ENCODE data around the gene SH3BP4. TPM values are rescaled to one million over a fixed set of nuclear protein-coding genes. Genes with fewer than 3 reads are reported as not detected.

Gene SH3BP4
- total and polyA plus RNA-seq, 2 of the 13 experiments (the other 11 are each of a cell fraction or from before 2014, with no cell fraction given) = 34.6 to 99.1 TPM

DNA sequence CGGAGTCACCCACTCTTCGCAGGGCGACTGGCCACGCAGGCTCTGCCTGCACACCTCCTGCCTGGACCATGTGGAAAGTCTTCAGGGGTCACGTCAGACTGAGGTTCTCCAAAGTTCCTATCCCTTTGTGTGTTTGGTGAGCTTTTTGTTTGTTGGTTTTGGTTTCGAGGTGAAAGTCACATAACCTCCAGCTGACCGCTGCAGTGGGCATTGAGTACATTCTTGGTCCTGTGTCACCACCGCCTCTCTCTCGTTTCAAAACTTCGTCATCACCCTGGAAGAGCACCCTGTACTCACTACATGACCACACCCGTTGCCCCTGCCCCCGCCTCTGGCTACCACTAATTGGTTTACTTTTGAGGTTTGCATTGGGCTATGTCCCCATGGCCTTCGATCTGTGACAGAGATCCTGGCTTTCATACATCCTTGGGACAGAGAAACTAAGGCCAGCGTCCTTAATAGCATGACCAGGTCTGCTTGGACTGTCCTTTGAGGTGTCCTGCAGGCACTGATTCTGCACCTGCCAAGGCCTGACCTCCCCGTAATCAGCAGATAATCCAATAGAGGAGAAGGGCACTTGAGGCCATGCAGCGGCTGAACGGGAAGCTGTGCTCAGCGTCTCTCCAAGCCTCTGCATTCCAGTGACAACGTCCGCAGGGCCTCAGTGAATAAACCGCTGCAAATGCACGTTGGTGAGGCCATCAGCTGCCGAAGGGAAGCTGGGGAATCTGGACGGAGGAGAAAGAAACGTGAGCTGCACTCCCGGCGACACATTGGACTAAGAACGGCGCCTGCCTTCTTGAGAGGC lies 46.8 kb downstream of the SH3BP4 start (continued):
- TF ChIP-seq KMT2B (CRISPR knock-in tag; IDR thresholded peaks at IDR 0.05) = no peak
- no peak for TF ChIP-seq E2F1 (CRISPR knock-in tag; IDR thresholded peaks at IDR 0.05)
- no peak for TF ChIP-seq MAFK (conservative IDR thresholded peaks at IDR 0.05 in 1 of 2, IDR thresholded peaks at IDR 0.05 in 1 of 2; ENCODE audit: low read length in 2 of 2)
- TF ChIP-seq SYNCRIP (IDR thresholded peaks at IDR 0.05; ENCODE audit: insufficient read depth, low read depth, low read length) = no peak
- no peak for TF ChIP-seq HOXD1 (CRISPR knock-in tag; IDR thresholded peaks at IDR 0.05)
- TF ChIP-seq, protein P1, sequence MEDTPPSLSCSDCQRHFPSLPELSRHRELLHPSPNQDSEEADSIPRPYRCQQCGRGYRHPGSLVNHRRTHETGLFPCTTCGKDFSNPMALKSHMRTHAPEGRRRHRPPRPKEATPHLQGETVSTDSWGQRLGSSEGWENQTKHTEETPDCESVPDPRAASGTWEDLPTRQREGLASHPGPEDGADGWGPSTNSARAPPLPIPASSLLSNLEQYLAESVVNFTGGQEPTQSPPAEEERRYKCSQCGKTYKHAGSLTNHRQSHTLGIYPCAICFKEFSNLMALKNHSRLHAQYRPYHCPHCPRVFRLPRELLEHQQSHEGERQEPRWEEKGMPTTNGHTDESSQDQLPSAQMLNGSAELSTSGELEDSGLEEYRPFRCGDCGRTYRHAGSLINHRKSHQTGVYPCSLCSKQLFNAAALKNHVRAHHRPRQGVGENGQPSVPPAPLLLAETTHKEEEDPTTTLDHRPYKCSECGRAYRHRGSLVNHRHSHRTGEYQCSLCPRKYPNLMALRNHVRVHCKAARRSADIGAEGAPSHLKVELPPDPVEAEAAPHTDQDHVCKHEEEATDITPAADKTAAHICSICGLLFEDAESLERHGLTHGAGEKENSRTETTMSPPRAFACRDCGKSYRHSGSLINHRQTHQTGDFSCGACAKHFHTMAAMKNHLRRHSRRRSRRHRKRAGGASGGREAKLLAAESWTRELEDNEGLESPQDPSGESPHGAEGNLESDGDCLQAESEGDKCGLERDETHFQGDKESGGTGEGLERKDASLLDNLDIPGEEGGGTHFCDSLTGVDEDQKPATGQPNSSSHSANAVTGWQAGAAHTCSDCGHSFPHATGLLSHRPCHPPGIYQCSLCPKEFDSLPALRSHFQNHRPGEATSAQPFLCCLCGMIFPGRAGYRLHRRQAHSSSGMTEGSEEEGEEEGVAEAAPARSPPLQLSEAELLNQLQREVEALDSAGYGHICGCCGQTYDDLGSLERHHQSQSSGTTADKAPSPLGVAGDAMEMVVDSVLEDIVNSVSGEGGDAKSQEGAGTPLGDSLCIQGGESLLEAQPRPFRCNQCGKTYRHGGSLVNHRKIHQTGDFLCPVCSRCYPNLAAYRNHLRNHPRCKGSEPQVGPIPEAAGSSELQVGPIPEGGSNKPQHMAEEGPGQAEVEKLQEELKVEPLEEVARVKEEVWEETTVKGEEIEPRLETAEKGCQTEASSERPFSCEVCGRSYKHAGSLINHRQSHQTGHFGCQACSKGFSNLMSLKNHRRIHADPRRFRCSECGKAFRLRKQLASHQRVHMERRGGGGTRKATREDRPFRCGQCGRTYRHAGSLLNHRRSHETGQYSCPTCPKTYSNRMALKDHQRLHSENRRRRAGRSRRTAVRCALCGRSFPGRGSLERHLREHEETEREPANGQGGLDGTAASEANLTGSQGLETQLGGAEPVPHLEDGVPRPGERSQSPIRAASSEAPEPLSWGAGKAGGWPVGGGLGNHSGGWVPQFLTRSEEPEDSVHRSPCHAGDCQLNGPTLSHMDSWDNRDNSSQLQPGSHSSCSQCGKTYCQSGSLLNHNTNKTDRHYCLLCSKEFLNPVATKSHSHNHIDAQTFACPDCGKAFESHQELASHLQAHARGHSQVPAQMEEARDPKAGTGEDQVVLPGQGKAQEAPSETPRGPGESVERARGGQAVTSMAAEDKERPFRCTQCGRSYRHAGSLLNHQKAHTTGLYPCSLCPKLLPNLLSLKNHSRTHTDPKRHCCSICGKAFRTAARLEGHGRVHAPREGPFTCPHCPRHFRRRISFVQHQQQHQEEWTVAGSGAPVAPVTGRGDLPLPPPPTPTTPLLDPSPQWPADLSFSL (CRISPR knock-in tag; IDR thresholded peaks at IDR 0.05) = no peak
- no peak for TF ChIP-seq KAT2B (IDR thresholded peaks at IDR 0.05; ENCODE audit: borderline replicate concordance, low read depth, low read length)
- no peak for TF ChIP-seq PHB2 (IDR thresholded peaks at IDR 0.05; ENCODE audit: partially characterized antibody)
- no peak for TF ChIP-seq ZNF780A (CRISPR knock-in tag; IDR thresholded peaks at IDR 0.05)
- TF ChIP-seq HOXA5 (CRISPR knock-in tag; IDR thresholded peaks at IDR 0.05) = no peak
- TF ChIP-seq NFE2L1 (CRISPR knock-in tag; IDR thresholded peaks at IDR 0.05; ENCODE audit: borderline replicate concordance) = no peak
- no peak for TF ChIP-seq CHD4 (IDR thresholded peaks at IDR 0.05; ENCODE audit: borderline replicate concordance, low read length)
- TF ChIP-seq MAFG (CRISPR knock-in tag; IDR thresholded peaks at IDR 0.05) = no peak
- TF ChIP-seq MXD4 (CRISPR knock-in tag; IDR thresholded peaks at IDR 0.05) = no peak; the same call in none of the 2 replicates
- TF ChIP-seq, protein P2, sequence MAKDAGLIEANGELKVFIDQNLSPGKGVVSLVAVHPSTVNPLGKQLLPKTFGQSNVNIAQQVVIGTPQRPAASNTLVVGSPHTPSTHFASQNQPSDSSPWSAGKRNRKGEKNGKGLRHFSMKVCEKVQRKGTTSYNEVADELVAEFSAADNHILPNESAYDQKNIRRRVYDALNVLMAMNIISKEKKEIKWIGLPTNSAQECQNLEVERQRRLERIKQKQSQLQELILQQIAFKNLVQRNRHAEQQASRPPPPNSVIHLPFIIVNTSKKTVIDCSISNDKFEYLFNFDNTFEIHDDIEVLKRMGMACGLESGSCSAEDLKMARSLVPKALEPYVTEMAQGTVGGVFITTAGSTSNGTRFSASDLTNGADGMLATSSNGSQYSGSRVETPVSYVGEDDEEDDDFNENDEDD (CRISPR knock-in tag; IDR thresholded peaks at IDR 0.05; ENCODE audit: borderline replicate concordance) = peak; percentile 20; the same call in 1 of the 2 replicates
- TF ChIP-seq ZNF232 (CRISPR knock-in tag; IDR thresholded peaks at IDR 0.05; ENCODE audit: borderline replicate concordance) = no peak
- no peak for TF ChIP-seq MBNL3 (CRISPR knock-in tag; conservative IDR thresholded peaks at IDR 0.05)

Measured in HepG2 (cell line).